PC-9 (cell line): Measurements from ENCODE around the gene CNTNAP2. TPM values are rescaled to one million over a fixed set of nuclear protein-coding genes. Genes with fewer than 3 reads are reported as not detected.

Experiments
- BruUV-seq: library from RNA; stranded (reverse); fragments of 400-500 nt; replicated peaks from 2 replicates; lab custom pipeline; 2021; lab: Mats Ljungman, UMichigan
- CTCF ChIA-PET: fragments of 300-600 bp; sonication (Branson Sonifier 250); formaldehyde crosslinking; loops from one replicate; lab custom pipeline; 2022; ENCODE audit warnings: antibody characterized with exemption; lab: Charles Lee
- POLR2A ChIA-PET: fragments of 300-600 bp; sonication (Branson Sonifier 250); formaldehyde crosslinking; loops from one replicate; lab custom pipeline; 2022; ENCODE audit warnings: antibody characterized with exemption; ENCODE audit not compliant: unreplicated experiment; lab: Charles Lee
- DNase-seq, 2 experiments: peaks; one replicate each; pipeline versions ENCODE4 v3.0.0 to v3.0.0-alpha.2; 2015 to 2022; ENCODE audit warnings: mixed read lengths in 1 of 2
- H2AFZ ChIP-seq: fragments of 200-600 bp; sonication (generic); 2 replicates; pipeline ENCODE4 v1.8.1; 2017; ENCODE audit warnings: antibody characterized with exemption
- H3F3A ChIP-seq: fragments of 200-600 bp; sonication (generic); 2 replicates; pipeline ENCODE4 v1.8.1; 2017; ENCODE audit warnings: antibody characterized with exemption, mild to moderate bottlenecking, low read depth; ENCODE audit not compliant: insufficient read depth
- H3K27ac ChIP-seq: fragments of 200-600 bp; sonication (generic); 2 replicates; pipeline ENCODE4 v1.6.1; 2016; ENCODE audit warnings: mixed run types
- H3K27me3 ChIP-seq: fragments of 200-600 bp; sonication (generic); 2 replicates; pipeline ENCODE4 v1.6.1; 2016; ENCODE audit warnings: low read depth, mixed run types; ENCODE audit not compliant: insufficient read depth
- H3K36me3 ChIP-seq: fragments of 200-600 bp; sonication (generic); 2 replicates; pipeline ENCODE4 v1.6.1; 2016; ENCODE audit warnings: low read depth, mixed run types
- H3K4me1 ChIP-seq: fragments of 200-600 bp; sonication (generic); replicated peaks from 2 replicates; pipeline ENCODE4 v1.6.1; 2016; ENCODE audit warnings: mixed run types; ENCODE audit not compliant: insufficient read depth
- H3K4me2 ChIP-seq: fragments of 200-600 bp; sonication (generic); 2 replicates; pipeline ENCODE4 v1.6.1; 2017; ENCODE audit warnings: mixed run types
- H3K4me3 ChIP-seq: fragments of 200-600 bp; sonication (generic); 2 replicates; pipeline ENCODE4 v1.6.1; 2016; ENCODE audit warnings: mixed run types
- H3K79me2 ChIP-seq: fragments of 200-600 bp; sonication (generic); 2 replicates; pipeline ENCODE4 v1.6.1; 2017; ENCODE audit warnings: low read depth, mixed run types
- H3K9me2 ChIP-seq: fragments of 200-600 bp; sonication (generic); 2 replicates; pipeline ENCODE4 v1.8.1; 2017; ENCODE audit warnings: mild to moderate bottlenecking; ENCODE audit not compliant: insufficient read depth
- H3K9me3 ChIP-seq: fragments of 200-600 bp; sonication (generic); 2 replicates; pipeline ENCODE4 v1.8.1; 2016; ENCODE audit warnings: low read depth; ENCODE audit not compliant: insufficient read depth
- H4K20me1 ChIP-seq: fragments of 200-600 bp; sonication (generic); 2 replicates; pipeline ENCODE4 v1.8.1; 2017; ENCODE audit not compliant: insufficient read depth
- EZH2 ChIP-seq: fragments of 200-600 bp; sonication (generic); IDR thresholded peaks from 2 replicates; pipeline ENCODE4 v1.8.0; 2017; ENCODE audit warnings: antibody characterized with exemption, low read depth
- intact Hi-C: fragments of 100-400 bp; cut with micrococcal nuclease; formaldehyde crosslinking; loops from one replicate; pipeline ENCODE4 v1.10.0; 2022; ENCODE audit not compliant: unreplicated experiment
- total RNA-seq: library from RNA; stranded (reverse); gene quantifications from 2 replicates; pipeline ENCODE4 v1.2.3, GENCODE V29; 2021
- TF ChIP-seq, protein P1 (sequence below): fragments of 200-600 bp; sonication (generic); conservative IDR thresholded peaks from 2 replicates; pipeline ENCODE4 v1.6.1; 2017; ENCODE audit warnings: mixed run types, antibody characterized with exemption, mild to moderate bottlenecking, moderate library complexity

The CNTNAP2 gene
- total RNA-seq, 1 experiment from 2014 or later: not detected

DNA sequence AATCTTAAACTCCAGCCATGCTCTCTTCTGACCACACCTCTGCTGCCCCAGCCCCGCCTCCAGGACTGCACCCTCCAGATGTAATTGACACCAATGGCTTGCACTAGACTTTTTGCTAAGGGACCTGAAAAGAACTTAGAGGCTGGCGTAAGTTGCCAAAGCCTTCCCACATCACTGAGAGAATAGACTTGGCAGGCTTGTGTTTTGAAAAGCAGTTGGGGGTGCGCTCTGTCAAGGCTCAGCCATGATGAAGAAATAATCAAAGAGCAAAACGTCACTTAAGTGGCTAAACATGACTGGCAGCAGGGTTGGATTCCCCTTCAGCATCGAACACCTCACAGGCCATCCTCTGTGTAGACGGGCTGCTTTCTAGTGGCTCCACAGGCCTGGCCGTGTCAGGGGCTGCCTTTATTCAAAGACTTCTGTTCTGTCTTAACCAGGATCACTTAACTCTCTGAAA is 2278.8 kb downstream of the CNTNAP2 start:
- TF ChIP-seq, protein P1, sequence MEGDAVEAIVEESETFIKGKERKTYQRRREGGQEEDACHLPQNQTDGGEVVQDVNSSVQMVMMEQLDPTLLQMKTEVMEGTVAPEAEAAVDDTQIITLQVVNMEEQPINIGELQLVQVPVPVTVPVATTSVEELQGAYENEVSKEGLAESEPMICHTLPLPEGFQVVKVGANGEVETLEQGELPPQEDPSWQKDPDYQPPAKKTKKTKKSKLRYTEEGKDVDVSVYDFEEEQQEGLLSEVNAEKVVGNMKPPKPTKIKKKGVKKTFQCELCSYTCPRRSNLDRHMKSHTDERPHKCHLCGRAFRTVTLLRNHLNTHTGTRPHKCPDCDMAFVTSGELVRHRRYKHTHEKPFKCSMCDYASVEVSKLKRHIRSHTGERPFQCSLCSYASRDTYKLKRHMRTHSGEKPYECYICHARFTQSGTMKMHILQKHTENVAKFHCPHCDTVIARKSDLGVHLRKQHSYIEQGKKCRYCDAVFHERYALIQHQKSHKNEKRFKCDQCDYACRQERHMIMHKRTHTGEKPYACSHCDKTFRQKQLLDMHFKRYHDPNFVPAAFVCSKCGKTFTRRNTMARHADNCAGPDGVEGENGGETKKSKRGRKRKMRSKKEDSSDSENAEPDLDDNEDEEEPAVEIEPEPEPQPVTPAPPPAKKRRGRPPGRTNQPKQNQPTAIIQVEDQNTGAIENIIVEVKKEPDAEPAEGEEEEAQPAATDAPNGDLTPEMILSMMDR: no peak
- TF ChIP-seq EZH2: no peak
- no peaks in the 10 kb centered on the region for H3K36me3 ChIP-seq
- H4K20me1 ChIP-seq: no peaks in the 10 kb centered on the region; the same call in 1 of the 2 replicates
- no peak overlapping the region for H3K4me3 ChIP-seq
- POLR2A ChIA-PET: no interaction called here
- H3K27ac ChIP-seq: no peak overlapping the region
- H2AFZ ChIP-seq: no peak overlapping the region
- H3K79me2 ChIP-seq: no peaks in the 10 kb centered on the region
- no peak for DNase-seq
- intact Hi-C loops: no loop called here
- H3K4me1 ChIP-seq: no peaks in the 10 kb centered on the region
- H3K9me3 ChIP-seq: no peaks in the 10 kb centered on the region
- no peaks in the 10 kb centered on the region for H3F3A ChIP-seq
- CTCF ChIA-PET: no interaction called here
- H3K27me3 ChIP-seq: peaks cover 91% of the 10 kb centered on the region
- H3K9me2 ChIP-seq: no peaks in the 10 kb centered on the region
- H3K4me2 ChIP-seq: no peak overlapping the region
- no TSS peak for BruUV-seq

DNA sequence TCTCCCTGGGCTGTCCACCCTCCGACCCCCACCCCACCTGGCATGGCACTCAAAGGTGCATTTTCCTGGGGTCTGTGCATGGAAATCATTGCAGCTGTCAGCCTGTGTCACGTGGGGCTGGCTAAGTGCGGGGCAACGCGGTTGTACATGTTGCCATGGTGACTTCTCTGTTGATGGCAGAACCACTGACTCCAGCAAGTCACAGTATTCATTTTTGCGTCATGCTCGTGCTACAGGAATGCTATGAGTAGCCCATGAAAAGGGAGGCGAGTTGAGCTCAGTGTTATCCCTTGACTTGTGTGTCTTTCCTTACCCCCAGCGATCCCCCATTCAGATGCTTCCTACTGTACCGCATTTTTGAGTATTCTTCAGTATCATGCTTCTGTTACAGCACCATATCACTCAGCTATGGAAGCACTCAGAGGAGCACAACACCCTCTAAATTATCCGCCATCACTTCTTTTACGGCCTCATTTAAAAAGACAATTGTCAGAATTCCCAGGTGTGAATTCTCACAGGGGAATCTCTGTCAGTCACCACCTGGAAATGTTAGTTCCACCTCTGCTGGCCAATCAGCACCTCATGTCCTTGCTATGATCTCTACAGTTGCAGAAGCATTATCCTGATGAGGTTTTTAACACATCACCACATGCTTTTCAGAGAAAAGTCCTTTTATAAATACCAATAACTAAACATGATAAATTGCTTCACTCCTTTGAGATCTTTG is 2279.6 kb downstream of the CNTNAP2 start:
- no peaks in the 10 kb centered on the region; the same call in 1 of the 2 replicates for H4K20me1 ChIP-seq
- no peak overlapping the region for H2AFZ ChIP-seq
- H3K9me3 ChIP-seq: no peaks in the 10 kb centered on the region
- no TSS peak for BruUV-seq
- ChIA-PET CTCF (no interaction called here), POLR2A (no interaction called here)
- H3F3A ChIP-seq: no peaks in the 10 kb centered on the region
- peaks cover 93% of the 10 kb centered on the region for H3K27me3 ChIP-seq
- no peaks in the 10 kb centered on the region for H3K79me2 ChIP-seq
- no peaks in the 10 kb centered on the region for H3K36me3 ChIP-seq
- H3K4me2 ChIP-seq: no peak overlapping the region
- no peaks in the 10 kb centered on the region for H3K9me2 ChIP-seq
- no peaks in the 10 kb centered on the region for H3K4me1 ChIP-seq
- intact Hi-C loops: no loop called here
- TF ChIP-seq, protein P1: no peak
- TF ChIP-seq EZH2: no peak
- H3K4me3 ChIP-seq: no peak overlapping the region
- H3K27ac ChIP-seq: no peak overlapping the region
- no peak for DNase-seq

DNA sequence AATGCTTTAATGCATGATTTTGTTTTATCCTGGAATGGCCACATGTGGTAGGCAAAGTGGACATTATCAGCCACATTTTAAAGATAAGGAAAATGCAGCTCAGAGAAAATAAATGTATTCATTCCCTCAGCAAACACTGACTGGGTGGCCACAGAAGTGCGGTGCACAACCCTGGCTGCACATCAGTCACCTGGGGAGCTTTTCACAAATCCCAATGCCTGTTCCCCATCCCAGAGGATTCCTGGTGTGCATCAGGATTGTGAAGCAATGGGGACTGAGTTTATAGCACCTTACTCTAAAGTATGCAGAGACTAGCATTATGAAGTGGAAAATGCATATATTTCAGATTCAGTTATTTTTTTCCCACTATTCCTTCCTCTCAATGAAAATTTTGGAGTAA is 2280.5 kb downstream of the CNTNAP2 start:
- CTCF ChIA-PET: no interaction called here
- Histone ChIP-seq H3K9me2 (no peaks in the 10 kb centered on the region), H3K27me3 (peaks cover 93% of the 10 kb centered on the region), H3K9me3 (no peaks in the 10 kb centered on the region), H3F3A (no peaks in the 10 kb centered on the region), H3K27ac (no peak overlapping the region), H3K4me2 (no peak overlapping the region), H4K20me1 (no peaks in the 10 kb centered on the region; the same call in 1 of the 2 replicates), H3K4me3 (no peak overlapping the region), H3K36me3 (no peaks in the 10 kb centered on the region), H2AFZ (no peak overlapping the region), H3K79me2 (no peaks in the 10 kb centered on the region), H3K4me1 (no peaks in the 10 kb centered on the region)
- POLR2A ChIA-PET: no interaction called here
- no TSS peak for BruUV-seq
- no peak for DNase-seq
- TF ChIP-seq, protein P1: no peak
- TF ChIP-seq EZH2: no peak
- intact Hi-C loops: no loop called here
